NCI-H2029 treated with DMSO at 0.1 percent for 48 hours (cell line): Measurements from ENCODE around the gene DNAAF3.
A peak's percentile ranks its signal among the peaks of the same experiment; 100 is the strongest.
"Not testable (repeated sequence)": the region's sequence is repeated elsewhere in the genome, so short reads cannot be mapped to it uniquely, and the experiment has no call there.

Experiments used
- DNase-seq: peaks from one replicate; lab custom pipeline; 2025; lab: John Stamatoyannopoulos, UW

Gene DNAAF3

DNA sequence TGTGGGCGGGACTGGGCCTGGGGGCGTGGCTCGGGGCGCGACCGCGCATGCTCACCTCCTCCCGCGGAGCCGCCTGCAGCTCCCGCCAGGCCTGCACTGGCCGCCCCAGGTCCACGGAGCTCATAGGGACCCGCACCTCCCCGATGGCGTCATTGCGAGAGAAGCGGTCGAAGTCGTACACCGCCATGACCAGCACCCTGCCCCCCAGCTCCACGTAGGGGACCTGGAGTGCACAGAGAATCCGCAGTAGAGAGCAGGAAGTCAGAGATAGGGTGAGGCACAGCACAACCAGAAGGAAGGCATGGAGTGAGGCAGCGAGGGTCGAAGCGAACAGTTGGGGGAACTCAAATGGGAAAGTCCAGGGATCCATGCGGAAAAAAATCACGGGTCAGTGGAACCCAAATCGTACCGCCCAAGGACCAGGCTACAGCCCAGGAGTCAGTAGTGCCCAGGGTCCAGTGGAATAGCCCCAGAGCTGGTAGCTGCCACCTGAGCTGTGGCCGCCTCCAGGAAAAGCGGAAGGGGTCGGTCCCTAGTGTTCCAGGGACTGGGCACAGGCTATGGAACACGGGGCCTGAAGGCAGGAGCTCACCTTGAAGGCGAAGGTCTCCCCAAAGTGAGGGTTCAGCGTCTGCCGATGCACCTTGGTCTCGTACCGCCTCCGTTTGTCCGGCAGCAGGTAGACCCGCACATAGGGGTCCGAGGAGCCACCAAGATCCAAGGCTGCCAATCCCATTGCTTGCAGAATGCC is 8.9 kb upstream of the DNAAF3 start:
- DNase-seq: no peak

DNA sequence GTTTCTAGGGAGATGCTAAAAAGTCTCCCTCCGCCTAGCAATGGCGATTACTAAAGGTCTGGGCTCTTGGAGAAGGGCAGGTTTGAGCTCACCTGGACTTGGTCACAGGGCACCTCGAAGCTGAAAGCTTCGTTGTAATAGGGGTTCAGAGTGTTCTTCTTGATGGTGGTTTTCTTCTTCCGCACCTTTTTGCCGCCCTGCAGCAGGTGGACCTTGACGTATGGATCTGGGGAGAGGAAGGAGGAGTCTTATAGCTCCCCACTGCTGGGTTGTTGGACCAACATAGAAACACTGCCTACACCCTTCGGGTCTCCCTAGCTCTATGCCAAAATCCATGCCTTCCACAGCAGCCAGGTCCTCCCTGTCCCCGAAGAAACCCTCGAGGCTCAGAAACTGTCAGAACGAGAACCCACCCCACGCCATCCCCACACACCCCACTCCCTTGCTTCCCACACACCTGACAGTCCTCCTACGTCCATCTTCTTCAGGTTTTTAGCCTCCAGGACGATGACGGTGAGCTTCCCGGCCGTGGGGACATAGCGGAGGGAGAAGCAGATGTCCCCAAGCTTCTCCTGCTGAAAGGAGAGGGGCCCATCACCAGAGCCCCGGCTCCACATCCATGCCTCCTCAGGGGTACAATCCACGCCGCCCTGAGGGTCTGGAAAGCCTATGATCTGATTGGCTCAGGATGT is 8.2 kb upstream of the DNAAF3 start:
- no peak for DNase-seq

DNA sequence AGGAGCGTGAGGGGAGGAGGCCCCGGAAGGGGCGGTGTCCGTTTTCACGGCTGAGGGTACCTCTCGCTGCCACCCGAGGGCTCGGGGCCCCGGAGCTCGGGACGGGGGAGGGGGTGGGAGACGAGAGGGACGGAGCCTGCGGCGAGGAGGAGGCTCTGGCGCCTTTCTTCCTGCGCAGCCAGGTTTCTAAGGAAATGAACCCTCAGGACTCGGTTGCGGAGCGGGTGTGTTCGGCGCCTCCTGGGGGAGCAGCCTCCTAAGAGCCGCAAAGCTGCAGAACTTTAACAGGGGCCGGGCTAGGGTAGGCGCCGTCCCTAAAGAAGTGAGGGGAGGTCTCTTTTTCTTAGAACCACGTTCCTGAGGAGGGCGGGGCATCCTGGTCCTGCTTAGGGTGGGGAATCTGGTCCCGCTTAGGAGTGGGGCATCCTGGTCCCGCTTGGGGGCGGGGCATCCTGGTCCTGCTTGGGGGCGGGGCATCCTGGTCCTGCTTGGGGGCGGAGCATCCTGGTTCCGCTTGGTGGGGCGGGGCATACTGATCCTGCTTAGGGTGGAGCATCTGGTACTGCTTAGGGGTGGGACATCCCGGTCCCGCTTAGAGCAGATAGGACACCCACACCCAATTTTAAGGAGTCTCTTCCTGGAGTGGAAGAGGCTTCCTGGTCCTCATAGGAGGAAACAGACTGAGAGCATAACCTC is 7.4 kb upstream of the DNAAF3 start:
- DNase-seq: peak; percentile 7

GRCh38 chr19:55173186-55173713 is 6.8 kb upstream of the DNAAF3 start:
- DNase-seq: no peak

DNA sequence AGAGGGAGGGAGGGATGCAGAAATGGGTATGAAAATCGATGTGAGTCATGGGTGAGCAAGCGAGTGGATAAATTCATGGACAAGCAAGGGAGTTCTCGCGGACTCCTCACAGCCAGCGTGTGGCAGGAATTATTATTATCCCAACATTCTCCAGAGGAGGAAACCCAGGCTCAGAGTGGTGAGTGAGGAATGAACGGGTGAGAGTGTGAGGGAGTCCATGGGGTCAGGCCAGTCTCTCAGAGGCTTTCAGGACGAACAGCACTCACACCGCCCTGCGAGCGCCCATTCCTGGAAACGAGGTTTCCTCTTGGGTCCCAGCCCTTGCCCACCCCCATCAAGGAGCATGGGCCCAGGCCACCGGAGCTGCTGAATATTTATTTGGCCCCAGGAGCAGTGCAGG is 6.3 kb upstream of the DNAAF3 start:
- DNase-seq: no peak

GRCh38 chr19:55172318-55172717 is 5.9 kb upstream of the DNAAF3 start:
- not testable (repeated sequence) for DNase-seq

DNA sequence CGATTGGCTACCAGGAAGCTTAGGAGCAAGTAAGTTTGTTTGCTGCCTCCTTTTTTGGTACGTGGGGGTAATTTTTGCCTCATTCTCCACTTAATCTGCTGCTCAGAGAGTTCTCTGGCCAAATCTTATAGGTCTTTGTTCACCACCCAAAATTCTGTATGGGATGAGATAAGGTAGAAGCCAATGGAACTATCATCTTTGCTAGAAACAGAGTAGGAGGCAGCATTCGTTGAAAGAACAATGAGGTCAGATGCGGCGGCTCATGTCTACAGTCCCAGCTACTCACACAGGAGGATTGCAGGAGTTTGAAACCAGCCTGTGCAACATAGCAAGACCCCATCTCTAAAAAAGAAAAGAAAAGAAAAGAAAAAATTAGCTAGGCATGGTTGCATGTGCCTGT is 5.0 kb upstream of the DNAAF3 start:
- no peak for DNase-seq

- no peak for DNase-seq
These were observed 2.7 kb upstream of the DNAAF3 start for GRCh38 chr19:55169136-55169535.

GRCh38 chr19:55165952-55166529 is 372 bp downstream of the DNAAF3 start:
- peak; percentile 31 for DNase-seq

DNA sequence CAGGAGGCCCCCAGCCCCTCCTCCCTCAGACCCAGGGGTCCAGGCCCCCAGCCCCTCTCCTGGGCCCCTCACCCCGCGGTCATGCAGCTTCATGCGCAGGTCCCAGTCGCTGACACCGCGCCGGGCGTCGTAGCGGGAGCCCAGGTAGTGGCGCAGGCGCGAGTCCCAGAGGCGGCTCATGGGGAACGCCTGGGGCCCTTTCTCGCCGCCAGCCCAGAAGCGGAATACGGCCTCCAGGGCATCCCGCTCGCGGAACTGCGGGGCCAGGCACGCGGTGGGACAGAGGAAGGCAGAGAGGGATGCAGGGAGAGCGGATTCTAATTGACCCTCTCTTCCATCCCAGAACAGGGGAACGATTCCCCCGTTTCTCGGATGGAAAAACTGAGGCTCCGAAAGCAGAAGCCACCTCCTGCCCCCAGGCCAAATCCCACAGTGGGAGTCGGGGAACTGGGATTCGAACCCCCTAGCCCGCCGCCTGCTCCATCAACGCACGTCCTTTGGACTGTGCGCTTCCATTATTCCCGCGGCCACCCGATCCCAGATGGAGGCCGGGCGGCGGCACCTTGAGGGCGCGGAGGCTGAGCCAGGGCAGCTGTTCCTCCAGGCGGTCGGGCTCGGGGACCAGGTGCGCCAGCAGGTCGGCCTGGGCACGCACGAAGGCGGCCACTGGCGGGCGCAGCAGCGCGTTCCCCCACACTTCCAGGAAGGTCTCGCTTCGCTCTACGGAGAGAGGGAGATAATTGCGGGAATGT is 4.7 kb downstream of the DNAAF3 start:
- no peak for DNase-seq

- no peak for DNase-seq
These were observed 5.4 kb downstream of the DNAAF3 start for GRCh38 chr19:55160986-55161365.

DNA sequence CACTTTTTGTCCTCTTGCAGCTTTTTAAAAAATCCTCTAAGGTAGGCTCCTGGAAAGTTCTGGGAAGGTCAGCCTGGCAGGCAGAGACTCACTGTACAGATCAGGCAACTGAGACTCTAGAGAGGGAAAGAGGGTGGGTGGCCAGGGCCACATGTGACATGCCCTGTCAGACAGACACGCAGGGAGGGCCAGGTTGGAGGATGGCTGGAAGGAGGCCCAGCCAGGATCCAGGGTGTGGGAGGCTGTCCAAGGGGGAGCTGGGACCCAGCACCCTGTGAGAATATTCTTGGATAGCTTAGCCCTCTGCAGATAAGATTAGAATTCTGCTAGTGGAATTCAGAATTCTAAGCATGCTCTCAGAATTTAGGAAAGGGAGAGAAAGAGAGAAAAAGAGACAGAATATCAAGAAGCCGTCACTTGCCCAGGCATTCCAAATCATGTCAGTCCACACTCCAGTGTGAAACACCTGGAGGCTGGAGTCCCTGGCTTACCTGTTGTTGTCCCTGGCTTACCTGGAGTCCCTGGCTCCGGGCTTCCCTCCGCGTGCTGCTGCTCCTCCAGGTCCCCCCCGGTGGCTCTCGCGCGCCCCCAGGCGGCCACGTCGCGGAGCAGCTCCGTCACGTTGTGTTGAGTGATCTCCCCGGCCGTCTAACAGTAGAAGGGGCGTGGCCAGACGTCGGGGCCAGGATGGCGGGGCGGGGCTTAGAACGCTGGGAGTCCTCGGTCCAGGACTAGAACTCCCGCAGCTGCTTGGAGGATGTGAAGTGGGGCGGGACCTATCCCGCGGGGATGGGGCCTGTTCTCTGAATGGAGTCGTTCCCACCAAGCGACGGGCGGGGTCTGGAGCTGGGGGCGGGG is 6.1 kb downstream of the DNAAF3 start:
- peak; percentile 66 for DNase-seq

- no peak for DNase-seq
These were observed 7.3 kb downstream of the DNAAF3 start for GRCh38 chr19:55158848-55159749.

- DNase-seq: no peak
These were observed 8.0 kb downstream of the DNAAF3 start for GRCh38 chr19:55158423-55158822.

GRCh38 chr19:55157064-55157908 is 9.1 kb downstream of the DNAAF3 start, which contains the start of gene TNNI3:
TSS of gene TNNI3 (minus strand) at chr19:55157732. CDS start at chr19:55157589, 143 bp downstream.
- no peak for DNase-seq

DNA sequence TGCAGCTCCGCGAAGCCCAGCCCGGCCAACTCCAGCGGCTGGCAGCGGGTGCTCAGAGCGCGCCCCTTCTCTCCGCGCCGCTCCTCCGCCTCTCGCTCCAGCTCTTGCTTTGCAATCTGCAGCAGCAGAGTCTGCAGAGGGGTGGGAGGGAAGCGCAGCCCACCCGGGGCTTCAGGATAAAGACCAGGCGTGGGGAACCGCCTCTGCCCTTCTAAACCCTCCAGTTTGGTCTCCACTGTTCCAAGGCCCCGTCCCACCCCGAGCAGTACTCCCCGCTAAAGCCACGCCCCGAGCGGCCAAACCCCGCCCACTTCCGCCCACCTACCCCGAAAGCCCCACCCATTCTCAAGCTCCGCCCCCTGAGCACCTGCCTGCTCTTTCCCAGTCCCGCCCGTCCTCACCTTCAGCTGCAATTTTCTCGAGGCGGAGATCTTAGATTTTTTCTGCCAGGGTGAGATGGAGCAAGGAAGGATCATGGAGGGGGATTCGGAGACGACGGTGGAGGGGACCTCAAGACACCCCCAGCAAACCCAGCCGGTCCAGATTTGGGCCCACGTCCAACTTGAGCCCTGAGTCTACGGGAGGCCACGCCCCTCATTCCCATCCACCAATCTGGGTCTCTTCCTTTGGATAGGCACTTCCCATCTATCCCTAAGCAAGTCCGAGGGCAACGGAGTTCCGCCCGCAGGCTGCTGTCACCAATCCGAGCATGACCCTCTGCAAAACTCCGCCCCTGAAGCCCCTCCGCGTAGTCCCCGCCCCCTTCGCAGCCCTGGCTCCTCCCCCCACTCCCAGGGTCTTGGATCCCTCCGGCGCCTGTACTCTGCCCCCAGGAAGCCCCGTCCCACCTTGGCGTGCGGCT is 10.0 kb downstream of the DNAAF3 start:
- DNase-seq: no peak

GRCh38 chr19:55155784-55156183 is 10.6 kb downstream of the DNAAF3 start:
- not testable (repeated sequence) for DNase-seq
